Parathyroid adenoma (tissue), 2 donors: Measurements from ENCODE around the gene GOLGA6L25.
"Not testable (repeated sequence)": the region's sequence is repeated elsewhere in the genome, so short reads cannot be mapped to it uniquely, and the experiment has no call there.

Source experiments
- H2AFZ ChIP-seq: fragments of 300-600 bp; sonication (generic); one replicate; pipeline ENCODE4 v1.7.0; 2017; ENCODE audit warnings: antibody characterized with exemption, mild to moderate bottlenecking
- H3K27ac ChIP-seq: fragments of 300-600 bp; sonication (generic); one replicate; pipeline ENCODE4 v1.7.0; 2017
- H3K27me3 ChIP-seq: fragments of 300-600 bp; sonication (generic); one replicate; pipeline ENCODE4 v1.7.0; 2017; ENCODE audit warnings: low read length; ENCODE audit not compliant: control insufficient read depth, insufficient read depth
- H3K36me3 ChIP-seq: fragments of 300-600 bp; sonication (generic); one replicate; pipeline ENCODE4 v1.7.0; 2017; ENCODE audit warnings: low read length; ENCODE audit not compliant: control insufficient read depth, insufficient read depth
- H3K4me1 ChIP-seq: fragments of 300-600 bp; sonication (generic); one replicate; pipeline ENCODE4 v1.7.0; 2017; ENCODE audit warnings: control low read depth
- H3K4me2 ChIP-seq: fragments of 300-600 bp; sonication (generic); one replicate; pipeline ENCODE4 v1.7.0; 2017; ENCODE audit warnings: low read length
- H3K4me3 ChIP-seq: fragments of 300-600 bp; sonication (generic); one replicate; pipeline ENCODE4 v1.7.0; 2017; ENCODE audit warnings: low read depth, low read length
- H3K79me2 ChIP-seq: fragments of 300-600 bp; sonication (generic); one replicate; pipeline ENCODE4 v1.7.0; 2017; ENCODE audit warnings: control low read depth
- H3K9ac ChIP-seq: fragments of 300-600 bp; sonication (generic); one replicate; pipeline ENCODE4 v1.7.0; 2017; ENCODE audit warnings: mild to moderate bottlenecking
- H3K9me3 ChIP-seq: fragments of 300-600 bp; sonication (generic); one replicate; pipeline ENCODE4 v1.7.0; 2017; ENCODE audit warnings: low read length; ENCODE audit not compliant: control insufficient read depth
- donor health status: primary hyperparathyroidism.

Gene GOLGA6L25

GRCh38 chr15:28553268-28553667 lies at the start of gene GOLGA6L25:
TSS of gene GOLGA6L25 (plus strand) at chr15:28553568. CDS start at chr15:28553629, 61 bp downstream.
- not testable (repeated sequence) for H3K36me3 ChIP-seq, H3K79me2 ChIP-seq, H3K9me3 ChIP-seq, H3K4me3 ChIP-seq, H3K9ac ChIP-seq, H3K4me1 ChIP-seq, H3K27ac ChIP-seq, H3K4me2 ChIP-seq, H3K27me3 ChIP-seq, H2AFZ ChIP-seq

- not testable (repeated sequence) for H3K9ac ChIP-seq, H3K4me2 ChIP-seq, H3K9me3 ChIP-seq, H3K79me2 ChIP-seq, H3K27ac ChIP-seq, H2AFZ ChIP-seq, H3K27me3 ChIP-seq, H3K4me1 ChIP-seq, H3K4me3 ChIP-seq, H3K36me3 ChIP-seq
Measured at GRCh38 chr15:28508217-28508889, 45.0 kb upstream of the GOLGA6L25 start.

GRCh38 chr15:28514128-28514527 lies 39.2 kb upstream of the GOLGA6L25 start:
- not testable (repeated sequence) for H3K79me2 ChIP-seq, H2AFZ ChIP-seq, H3K4me1 ChIP-seq, H3K27me3 ChIP-seq, H3K36me3 ChIP-seq, H3K4me3 ChIP-seq, H3K9ac ChIP-seq, H3K4me2 ChIP-seq, H3K9me3 ChIP-seq, H3K27ac ChIP-seq

- H3K4me1 ChIP-seq, H3K9me3 ChIP-seq, H3K4me2 ChIP-seq, H3K27me3 ChIP-seq, H3K36me3 ChIP-seq, H3K79me2 ChIP-seq, H3K9ac ChIP-seq, H3K4me3 ChIP-seq, H2AFZ ChIP-seq, H3K27ac ChIP-seq: not testable (repeated sequence)
Measured at GRCh38 chr15:28515208-28515607, 38.2 kb upstream of the GOLGA6L25 start.

- H3K27ac ChIP-seq, H3K9me3 ChIP-seq, H2AFZ ChIP-seq, H3K27me3 ChIP-seq, H3K4me3 ChIP-seq, H3K9ac ChIP-seq, H3K79me2 ChIP-seq, H3K4me1 ChIP-seq, H3K36me3 ChIP-seq, H3K4me2 ChIP-seq: not testable (repeated sequence)
Measured at GRCh38 chr15:28532954-28533353, 20.4 kb upstream of the GOLGA6L25 start, which contains the start of gene GOLGA8G. TSS of gene GOLGA8G (minus strand) at chr15:28532971. CDS start at chr15:28532909, 62 bp downstream.

- not testable (repeated sequence) for H3K27ac ChIP-seq, H3K79me2 ChIP-seq, H3K27me3 ChIP-seq, H3K36me3 ChIP-seq, H3K4me3 ChIP-seq, H3K4me2 ChIP-seq, H3K4me1 ChIP-seq, H3K9ac ChIP-seq, H3K9me3 ChIP-seq, H2AFZ ChIP-seq
Measured at GRCh38 chr15:28573351-28573750, 20.0 kb downstream of the GOLGA6L25 start.

- not testable (repeated sequence) for H3K4me3 ChIP-seq, H3K79me2 ChIP-seq, H2AFZ ChIP-seq, H3K4me2 ChIP-seq, H3K9me3 ChIP-seq, H3K9ac ChIP-seq, H3K27me3 ChIP-seq, H3K4me1 ChIP-seq, H3K27ac ChIP-seq, H3K36me3 ChIP-seq
Measured at GRCh38 chr15:28588977-28589606, 35.7 kb downstream of the GOLGA6L25 start.

- H3K36me3 ChIP-seq, H2AFZ ChIP-seq, H3K4me2 ChIP-seq, H3K9me3 ChIP-seq, H3K4me3 ChIP-seq, H3K9ac ChIP-seq, H3K79me2 ChIP-seq, H3K27me3 ChIP-seq, H3K27ac ChIP-seq, H3K4me1 ChIP-seq: not testable (repeated sequence)
Measured at GRCh38 chr15:28589769-28590168, 36.4 kb downstream of the GOLGA6L25 start.

GRCh38 chr15:28592395-28592794 lies 39.0 kb downstream of the GOLGA6L25 start:
- H3K4me2 ChIP-seq, H3K79me2 ChIP-seq, H3K27ac ChIP-seq, H3K27me3 ChIP-seq, H3K36me3 ChIP-seq, H3K4me3 ChIP-seq, H3K4me1 ChIP-seq, H3K9ac ChIP-seq, H3K9me3 ChIP-seq, H2AFZ ChIP-seq: not testable (repeated sequence)

GRCh38 chr15:28593424-28594129 lies 40.2 kb downstream of the GOLGA6L25 start:
- not testable (repeated sequence) for H2AFZ ChIP-seq, H3K4me3 ChIP-seq, H3K9me3 ChIP-seq, H3K27ac ChIP-seq, H3K36me3 ChIP-seq, H3K9ac ChIP-seq, H3K27me3 ChIP-seq, H3K4me1 ChIP-seq, H3K79me2 ChIP-seq, H3K4me2 ChIP-seq

- not testable (repeated sequence) for H3K9me3 ChIP-seq, H2AFZ ChIP-seq, H3K4me3 ChIP-seq, H3K36me3 ChIP-seq, H3K4me2 ChIP-seq, H3K79me2 ChIP-seq, H3K4me1 ChIP-seq, H3K27ac ChIP-seq, H3K27me3 ChIP-seq, H3K9ac ChIP-seq
Measured at GRCh38 chr15:28597471-28597870, 44.1 kb downstream of the GOLGA6L25 start.
